Measurements from ENCODE around the gene HDAC4.

Gene HDAC4

DNA sequence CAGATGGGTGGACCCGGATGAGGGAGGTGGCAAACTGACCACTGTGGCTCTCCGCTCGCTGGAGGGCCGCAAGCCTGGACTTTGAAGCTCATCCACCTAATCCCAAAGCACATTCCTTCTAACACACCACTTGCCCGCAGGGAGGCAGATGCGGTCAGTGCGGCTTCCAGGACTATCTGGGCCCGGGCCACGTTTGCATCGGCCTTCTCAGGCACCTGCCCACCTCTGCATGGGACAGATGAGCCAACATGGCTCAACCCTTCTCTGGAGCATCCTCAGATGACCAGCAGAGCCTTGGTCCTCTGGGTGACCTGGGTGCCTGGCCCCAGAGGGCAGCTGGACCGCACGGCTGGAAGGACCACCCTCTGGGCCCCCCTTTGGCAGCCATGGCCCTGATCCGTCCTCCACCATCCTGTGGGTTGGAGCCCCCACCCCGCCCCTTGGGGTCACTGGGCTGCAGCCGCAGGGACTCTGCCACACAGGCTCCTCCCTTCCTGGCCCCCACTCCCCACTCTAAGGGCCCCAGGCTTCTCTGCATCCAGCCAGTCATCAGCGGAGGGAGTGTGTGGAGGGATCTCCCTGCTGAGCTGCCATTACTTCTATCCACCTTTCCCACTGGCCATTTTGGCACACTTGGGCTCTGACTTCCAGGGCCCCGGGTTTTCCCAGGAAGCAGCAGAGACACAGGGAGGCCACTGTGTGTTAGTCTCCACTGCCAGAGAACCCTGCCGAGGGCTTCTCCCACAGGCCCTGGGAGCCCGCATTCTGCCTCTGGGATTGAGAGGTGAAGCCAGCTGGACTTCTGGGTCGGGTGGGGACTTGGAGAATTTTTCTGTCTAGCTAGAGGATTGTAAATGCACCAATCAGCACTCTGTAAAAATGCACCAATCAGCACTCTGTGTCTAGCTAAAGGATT is 12.3 kb downstream of the HDAC4 start:
- TF ChIP-seq GATA2 (IDR thresholded peaks at IDR 0.05; ENCODE audit: low read depth, low read length) (no peak), GATA3 (IDR thresholded peaks at IDR 0.05; ENCODE audit: low read depth, low read length) (no peak)

- TF ChIP-seq GATA2 (IDR thresholded peaks at IDR 0.05; ENCODE audit: low read depth, low read length) (no peak), GATA3 (IDR thresholded peaks at IDR 0.05; ENCODE audit: low read depth, low read length) (no peak)
Observed at GRCh38 chr2:239387811-239388210, 13.0 kb downstream of the HDAC4 start.

GRCh38 chr2:239386872-239387445 is 13.9 kb downstream of the HDAC4 start:
- TF ChIP-seq GATA2 (IDR thresholded peaks at IDR 0.05; ENCODE audit: low read depth, low read length) (no peak), GATA3 (IDR thresholded peaks at IDR 0.05; ENCODE audit: low read depth, low read length) (no peak)

DNA sequence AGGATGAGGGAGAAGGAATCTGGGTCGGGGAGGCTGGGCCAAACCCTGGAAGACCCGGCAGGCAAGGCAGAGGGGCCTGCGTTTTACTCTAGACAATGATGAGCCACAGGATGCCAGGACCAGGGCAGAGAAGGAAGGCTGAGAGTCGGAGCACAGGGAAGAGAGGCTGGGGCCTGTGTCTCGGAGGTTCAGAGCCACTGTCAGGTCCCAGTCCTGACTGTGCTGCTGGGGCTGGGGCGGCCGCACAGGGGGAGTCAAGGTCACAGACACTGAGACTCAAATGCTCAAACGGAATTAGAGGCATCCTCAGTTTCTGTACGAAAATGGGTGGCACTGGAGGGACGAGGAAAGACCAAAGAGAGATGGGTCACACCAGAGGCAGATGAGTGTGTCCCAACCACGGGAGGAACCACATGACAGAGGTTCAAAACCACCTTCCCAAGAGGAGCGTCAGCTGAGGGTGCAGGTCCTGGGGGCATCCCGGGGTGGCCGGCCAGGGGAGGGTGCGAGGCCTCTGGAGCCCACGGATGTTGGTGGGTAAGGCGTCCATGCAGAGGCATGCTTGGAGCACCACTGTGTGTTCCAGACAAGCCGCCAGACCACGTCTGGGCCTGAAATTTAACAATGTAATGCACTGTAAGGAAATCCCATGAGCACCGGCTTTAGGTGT is 14.7 kb downstream of the HDAC4 start:
- TF ChIP-seq GATA3 (IDR thresholded peaks at IDR 0.05; ENCODE audit: low read depth, low read length) (no peak), GATA2 (IDR thresholded peaks at IDR 0.05; ENCODE audit: low read depth, low read length) (no peak)

GRCh38 chr2:239385096-239386000 is 15.5 kb downstream of the HDAC4 start:
- no peak for TF ChIP-seq GATA3 (IDR thresholded peaks at IDR 0.05; ENCODE audit: low read depth, low read length)
- no peak for TF ChIP-seq GATA2 (IDR thresholded peaks at IDR 0.05; ENCODE audit: low read depth, low read length)

- TF ChIP-seq GATA3 (IDR thresholded peaks at IDR 0.05; ENCODE audit: low read depth, low read length): no peak
- no peak for TF ChIP-seq GATA2 (IDR thresholded peaks at IDR 0.05; ENCODE audit: low read depth, low read length)
Observed at GRCh38 chr2:239383759-239384156, 17.1 kb downstream of the HDAC4 start.

- TF ChIP-seq GATA2 (IDR thresholded peaks at IDR 0.05; ENCODE audit: low read depth, low read length) (no peak), GATA3 (IDR thresholded peaks at IDR 0.05; ENCODE audit: low read depth, low read length) (no peak)
Observed at GRCh38 chr2:239383036-239383758, 17.6 kb downstream of the HDAC4 start.

GRCh38 chr2:239382384-239382880 is 18.4 kb downstream of the HDAC4 start:
- TF ChIP-seq GATA3 (IDR thresholded peaks at IDR 0.05; ENCODE audit: low read depth, low read length) (no peak), GATA2 (IDR thresholded peaks at IDR 0.05; ENCODE audit: low read depth, low read length) (no peak)

GRCh38 chr2:239381709-239382134 is 19.1 kb downstream of the HDAC4 start:
- no peak for TF ChIP-seq GATA2 (IDR thresholded peaks at IDR 0.05; ENCODE audit: low read depth, low read length)
- no peak for TF ChIP-seq GATA3 (IDR thresholded peaks at IDR 0.05; ENCODE audit: low read depth, low read length)

GRCh38 chr2:239380831-239381708 is 19.8 kb downstream of the HDAC4 start:
- TF ChIP-seq GATA2 (IDR thresholded peaks at IDR 0.05; ENCODE audit: low read depth, low read length): no peak; the same call in 1 of the 2 replicates
- TF ChIP-seq GATA3 (IDR thresholded peaks at IDR 0.05; ENCODE audit: low read depth, low read length): no peak

DNA sequence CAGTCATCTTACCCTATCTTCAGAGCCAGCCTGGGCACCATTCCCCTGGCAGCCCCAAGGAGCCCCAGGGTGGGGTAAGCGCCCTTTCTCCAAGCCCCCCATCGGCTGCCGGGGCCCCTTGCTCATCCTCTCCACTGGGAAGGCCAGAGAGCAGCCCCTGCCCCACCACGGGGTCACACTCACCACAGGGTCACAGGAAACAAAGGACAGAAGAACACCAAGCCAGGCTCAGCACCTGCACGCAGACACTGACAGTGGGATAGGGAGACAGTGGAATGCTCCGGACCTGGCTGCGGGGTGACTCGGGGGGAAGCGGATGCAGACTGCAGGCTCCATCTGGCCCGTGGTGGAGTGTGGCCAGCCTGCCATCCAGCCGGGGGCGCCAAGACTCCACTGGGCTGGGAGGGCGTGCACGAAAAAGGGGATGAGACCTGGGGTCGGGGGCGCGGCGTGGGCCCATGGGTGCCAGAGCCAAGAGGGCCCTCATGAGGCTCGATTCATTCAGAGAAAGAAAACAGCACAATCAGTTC is 21.1 kb downstream of the HDAC4 start:
- TF ChIP-seq GATA3 (IDR thresholded peaks at IDR 0.05; ENCODE audit: low read depth, low read length): no peak
- TF ChIP-seq GATA2 (IDR thresholded peaks at IDR 0.05; ENCODE audit: low read depth, low read length): no peak

Data from SH-SY5Y (cell line).